Astrocyte (in vitro differentiated cells and primary cell): ENCODE results near the gene IVD.

Experiments
- CTCF ChIP-seq: IDR thresholded peaks from 2 replicates; pipeline ENCODE4 v1.5.1; 2011; ENCODE audit warnings: low read depth, mild to moderate bottlenecking, inconsistent platforms, low read length, moderate library complexity; ENCODE audit not compliant: insufficient read depth
- EZH2 ChIP-seq: IDR thresholded peaks from 2 replicates; pipeline ENCODE4 v1.6.1; 2012; ENCODE audit warnings: mild to moderate bottlenecking, low read length, inconsistent platforms; ENCODE audit not compliant: insufficient read depth

DNA sequence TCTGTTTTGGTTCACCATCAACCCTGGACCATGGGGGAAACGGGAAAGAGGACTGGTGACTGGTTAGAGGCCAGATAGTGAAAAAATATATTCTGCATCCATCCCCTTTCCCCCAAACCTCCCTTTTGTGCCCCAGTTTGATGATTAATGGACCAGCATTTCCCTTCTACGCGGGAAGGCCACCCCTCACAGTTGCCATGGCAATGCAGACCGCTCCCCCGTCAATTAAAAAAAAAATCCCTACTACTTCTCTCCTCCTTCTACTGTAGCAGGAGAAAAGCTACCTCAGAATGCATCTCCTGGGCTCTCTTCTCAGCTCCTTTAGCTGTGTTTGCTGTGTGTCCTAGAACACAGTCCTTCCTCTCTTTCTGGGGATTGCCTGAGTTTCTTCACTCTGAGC, 39.1 kb downstream of the IVD start:
- TF ChIP-seq CTCF (no peak), EZH2 (no peak)
